Measurements from ENCODE around the gene NDST4.

NDST4 gene

GRCh38 chr4:114782415-114783214 lies 330.8 kb downstream of the NDST4 start:
- no peak for ATAC-seq
- TF ChIP-seq, protein P1, sequence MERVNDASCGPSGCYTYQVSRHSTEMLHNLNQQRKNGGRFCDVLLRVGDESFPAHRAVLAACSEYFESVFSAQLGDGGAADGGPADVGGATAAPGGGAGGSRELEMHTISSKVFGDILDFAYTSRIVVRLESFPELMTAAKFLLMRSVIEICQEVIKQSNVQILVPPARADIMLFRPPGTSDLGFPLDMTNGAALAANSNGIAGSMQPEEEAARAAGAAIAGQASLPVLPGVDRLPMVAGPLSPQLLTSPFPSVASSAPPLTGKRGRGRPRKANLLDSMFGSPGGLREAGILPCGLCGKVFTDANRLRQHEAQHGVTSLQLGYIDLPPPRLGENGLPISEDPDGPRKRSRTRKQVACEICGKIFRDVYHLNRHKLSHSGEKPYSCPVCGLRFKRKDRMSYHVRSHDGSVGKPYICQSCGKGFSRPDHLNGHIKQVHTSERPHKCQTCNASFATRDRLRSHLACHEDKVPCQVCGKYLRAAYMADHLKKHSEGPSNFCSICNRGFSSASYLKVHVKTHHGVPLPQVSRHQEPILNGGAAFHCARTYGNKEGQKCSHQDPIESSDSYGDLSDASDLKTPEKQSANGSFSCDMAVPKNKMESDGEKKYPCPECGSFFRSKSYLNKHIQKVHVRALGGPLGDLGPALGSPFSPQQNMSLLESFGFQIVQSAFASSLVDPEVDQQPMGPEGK (CRISPR knock-in tag; IDR thresholded peaks at IDR 0.05; ENCODE audit: borderline replicate concordance), result no peak

- peak; percentile 63; the same call in 2 of the 3 replicates for ATAC-seq
- TF ChIP-seq ZNF70 (CRISPR knock-in tag; IDR thresholded peaks at IDR 0.05) (no peak), OSR1 (CRISPR knock-in tag; IDR thresholded peaks at IDR 0.05) (no peak), ESRRG (CRISPR knock-in tag; IDR thresholded peaks at IDR 0.05) (no peak), POU6F1 (CRISPR knock-in tag; IDR thresholded peaks at IDR 0.05; ENCODE audit: borderline replicate concordance, low read depth) (no peak), CSDC2 (CRISPR knock-in tag; IDR thresholded peaks at IDR 0.05) (no peak), ARNTL (CRISPR knock-in tag; IDR thresholded peaks at IDR 0.05; ENCODE audit: borderline replicate concordance, low read depth) (no peak), RARB (CRISPR knock-in tag; IDR thresholded peaks at IDR 0.05) (no peak), PPARA (CRISPR knock-in tag; IDR thresholded peaks at IDR 0.05; ENCODE audit: borderline replicate concordance) (no peak), ZNF8 (CRISPR knock-in tag; IDR thresholded peaks at IDR 0.05) (no peak), TSHZ2 (CRISPR knock-in tag; IDR thresholded peaks at IDR 0.05) (no peak), BACH2 (CRISPR knock-in tag; IDR thresholded peaks at IDR 0.05; ENCODE audit: borderline replicate concordance) (no peak), ZNF565 (CRISPR knock-in tag; conservative IDR thresholded peaks at IDR 0.05; ENCODE audit: low read depth) (no peak), ISL1 (CRISPR knock-in tag; IDR thresholded peaks at IDR 0.05) (no peak), GLIS3 (CRISPR knock-in tag; IDR thresholded peaks at IDR 0.05) (no peak), SNAI2 (CRISPR knock-in tag; IDR thresholded peaks at IDR 0.05) (no peak), ZFP30 (CRISPR knock-in tag; IDR thresholded peaks at IDR 0.05) (no peak)
- TF ChIP-seq, protein P2, sequence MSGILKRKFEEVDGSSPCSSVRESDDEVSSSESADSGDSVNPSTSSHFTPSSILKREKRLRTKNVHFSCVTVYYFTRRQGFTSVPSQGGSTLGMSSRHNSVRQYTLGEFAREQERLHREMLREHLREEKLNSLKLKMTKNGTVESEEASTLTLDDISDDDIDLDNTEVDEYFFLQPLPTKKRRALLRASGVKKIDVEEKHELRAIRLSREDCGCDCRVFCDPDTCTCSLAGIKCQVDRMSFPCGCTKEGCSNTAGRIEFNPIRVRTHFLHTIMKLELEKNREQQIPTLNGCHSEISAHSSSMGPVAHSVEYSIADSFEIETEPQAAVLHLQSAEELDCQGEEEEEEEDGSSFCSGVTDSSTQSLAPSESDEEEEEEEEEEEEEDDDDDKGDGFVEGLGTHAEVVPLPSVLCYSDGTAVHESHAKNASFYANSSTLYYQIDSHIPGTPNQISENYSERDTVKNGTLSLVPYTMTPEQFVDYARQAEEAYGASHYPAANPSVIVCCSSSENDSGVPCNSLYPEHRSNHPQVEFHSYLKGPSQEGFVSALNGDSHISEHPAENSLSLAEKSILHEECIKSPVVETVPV (CRISPR knock-in tag; IDR thresholded peaks at IDR 0.05), result no peak
- TF ChIP-seq, protein P3, sequence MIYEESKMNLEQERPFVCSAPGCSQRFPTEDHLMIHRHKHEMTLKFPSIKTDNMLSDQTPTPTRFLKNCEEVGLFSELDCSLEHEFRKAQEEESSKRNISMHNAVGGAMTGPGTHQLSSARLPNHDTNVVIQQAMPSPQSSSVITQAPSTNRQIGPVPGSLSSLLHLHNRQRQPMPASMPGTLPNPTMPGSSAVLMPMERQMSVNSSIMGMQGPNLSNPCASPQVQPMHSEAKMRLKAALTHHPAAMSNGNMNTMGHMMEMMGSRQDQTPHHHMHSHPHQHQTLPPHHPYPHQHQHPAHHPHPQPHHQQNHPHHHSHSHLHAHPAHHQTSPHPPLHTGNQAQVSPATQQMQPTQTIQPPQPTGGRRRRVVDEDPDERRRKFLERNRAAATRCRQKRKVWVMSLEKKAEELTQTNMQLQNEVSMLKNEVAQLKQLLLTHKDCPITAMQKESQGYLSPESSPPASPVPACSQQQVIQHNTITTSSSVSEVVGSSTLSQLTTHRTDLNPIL (CRISPR knock-in tag; IDR thresholded peaks at IDR 0.05; ENCODE audit: low read depth), result no peak
- TF ChIP-seq, protein P1 (CRISPR knock-in tag; IDR thresholded peaks at IDR 0.05; ENCODE audit: borderline replicate concordance), result no peak
These were observed 333.2 kb downstream of the NDST4 start for GRCh38 chr4:114780205-114780604.

Data from SK-N-SH treated with all-trans-retinoic acid at 6 μM for 48 hours (cell line).